Measurements from ENCODE around the gene VRK2. TPM values are rescaled to one million over a fixed set of nuclear protein-coding genes. Genes with fewer than 3 reads are reported as not detected.
"Not testable (repeated sequence)": the region's sequence is repeated elsewhere in the genome, so short reads cannot be mapped to it uniquely, and the experiment has no call there.

The VRK2 gene
- total RNA-seq, 2 experiments from 2014 or later = 17.7 to 18.3 TPM

DNA sequence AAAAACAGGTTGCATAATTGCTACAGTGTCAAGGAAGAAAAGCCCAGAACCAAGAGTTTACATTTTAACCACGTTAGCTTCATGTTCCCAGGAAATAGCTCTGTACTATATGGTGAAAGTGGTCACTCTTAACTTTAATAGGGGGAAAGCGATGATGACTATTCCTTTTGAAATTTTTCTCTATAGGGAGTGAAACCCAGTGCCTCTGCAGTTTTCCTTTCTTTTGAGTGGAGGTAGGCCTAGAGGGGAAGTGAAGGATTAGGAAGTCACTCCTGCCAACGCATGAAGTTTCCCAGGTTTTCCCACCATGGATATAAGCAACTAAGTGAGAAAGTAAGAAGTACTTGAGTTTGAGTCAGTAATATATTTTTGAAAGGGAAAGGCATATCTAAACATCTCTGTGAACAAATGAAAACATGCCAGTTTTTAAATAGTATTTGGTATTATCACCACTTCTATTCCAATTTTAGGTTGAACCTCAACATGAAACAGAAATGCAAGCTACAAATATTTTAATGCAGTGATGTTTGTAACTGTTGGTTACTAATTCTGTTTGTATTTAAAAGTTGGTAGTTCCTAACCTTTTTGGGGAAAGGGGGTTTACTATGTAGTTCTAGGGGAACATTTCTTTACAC, 91.9 kb downstream of the VRK2 start:
- CTCF ChIA-PET = no interaction called here
- POLR2A ChIA-PET = no interaction called here
- TF ChIP-seq, protein P1, sequence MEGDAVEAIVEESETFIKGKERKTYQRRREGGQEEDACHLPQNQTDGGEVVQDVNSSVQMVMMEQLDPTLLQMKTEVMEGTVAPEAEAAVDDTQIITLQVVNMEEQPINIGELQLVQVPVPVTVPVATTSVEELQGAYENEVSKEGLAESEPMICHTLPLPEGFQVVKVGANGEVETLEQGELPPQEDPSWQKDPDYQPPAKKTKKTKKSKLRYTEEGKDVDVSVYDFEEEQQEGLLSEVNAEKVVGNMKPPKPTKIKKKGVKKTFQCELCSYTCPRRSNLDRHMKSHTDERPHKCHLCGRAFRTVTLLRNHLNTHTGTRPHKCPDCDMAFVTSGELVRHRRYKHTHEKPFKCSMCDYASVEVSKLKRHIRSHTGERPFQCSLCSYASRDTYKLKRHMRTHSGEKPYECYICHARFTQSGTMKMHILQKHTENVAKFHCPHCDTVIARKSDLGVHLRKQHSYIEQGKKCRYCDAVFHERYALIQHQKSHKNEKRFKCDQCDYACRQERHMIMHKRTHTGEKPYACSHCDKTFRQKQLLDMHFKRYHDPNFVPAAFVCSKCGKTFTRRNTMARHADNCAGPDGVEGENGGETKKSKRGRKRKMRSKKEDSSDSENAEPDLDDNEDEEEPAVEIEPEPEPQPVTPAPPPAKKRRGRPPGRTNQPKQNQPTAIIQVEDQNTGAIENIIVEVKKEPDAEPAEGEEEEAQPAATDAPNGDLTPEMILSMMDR (IDR thresholded peaks at IDR 0.05) = no peak
- ATAC-seq = no peak
- H3K4me1 Mint-ChIP-seq (ENCODE audit: low read depth) = no peaks in the 10 kb centered on the region
- no peak overlapping the region for H3K4me3 Mint-ChIP-seq
- intact Hi-C loops (cut with micrococcal nuclease) = no loop called here
- H3K27ac Mint-ChIP-seq = no peak overlapping the region
- no peak for DNase-seq
- H3K36me3 Mint-ChIP-seq (ENCODE audit: low read depth) = peaks cover 12% of the 10 kb centered on the region
- peaks cover under 1% of the 10 kb centered on the region for H3K9me3 Mint-ChIP-seq
- H3K27me3 Mint-ChIP-seq = no peaks in the 10 kb centered on the region

DNA sequence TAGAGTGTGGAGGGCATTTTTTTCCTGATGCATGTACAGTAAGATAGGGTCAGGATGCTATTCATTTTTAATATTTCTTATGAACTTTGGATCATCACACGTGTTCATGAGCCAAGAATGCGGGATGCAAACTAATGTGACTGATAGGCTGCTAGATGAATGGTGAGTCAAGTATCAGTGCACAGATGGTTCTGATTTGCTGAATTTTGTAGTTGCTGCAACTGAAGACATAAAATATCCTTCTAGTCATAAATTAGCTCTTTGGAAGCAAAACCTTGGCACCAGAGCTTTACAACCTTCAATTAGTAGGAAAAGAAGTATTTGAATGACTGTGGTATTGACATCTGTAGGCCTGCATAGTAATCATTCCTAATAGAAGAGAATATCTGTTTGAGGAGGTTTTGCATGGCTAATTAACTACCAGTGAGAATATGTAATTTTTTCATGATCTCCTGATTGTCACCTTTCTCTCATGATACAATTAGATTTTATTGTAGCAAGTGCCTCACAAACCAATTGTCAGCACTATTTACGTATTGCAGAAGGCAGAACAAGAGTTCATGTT, 94.0 kb downstream of the VRK2 start:
- no peak overlapping the region for H3K27ac Mint-ChIP-seq
- no peak for ATAC-seq
- peaks cover 1% of the 10 kb centered on the region for H3K9me3 Mint-ChIP-seq
- H3K4me3 Mint-ChIP-seq = no peak overlapping the region
- ChIA-PET CTCF (no interaction called here), POLR2A (no interaction called here)
- intact Hi-C loops (cut with micrococcal nuclease) = no loop called here
- no peaks in the 10 kb centered on the region for H3K4me1 Mint-ChIP-seq (ENCODE audit: low read depth)
- no peaks in the 10 kb centered on the region for H3K27me3 Mint-ChIP-seq
- TF ChIP-seq, protein P1 (IDR thresholded peaks at IDR 0.05) = no peak
- no peak for DNase-seq
- peaks cover 20% of the 10 kb centered on the region for H3K36me3 Mint-ChIP-seq (ENCODE audit: low read depth)

DNA sequence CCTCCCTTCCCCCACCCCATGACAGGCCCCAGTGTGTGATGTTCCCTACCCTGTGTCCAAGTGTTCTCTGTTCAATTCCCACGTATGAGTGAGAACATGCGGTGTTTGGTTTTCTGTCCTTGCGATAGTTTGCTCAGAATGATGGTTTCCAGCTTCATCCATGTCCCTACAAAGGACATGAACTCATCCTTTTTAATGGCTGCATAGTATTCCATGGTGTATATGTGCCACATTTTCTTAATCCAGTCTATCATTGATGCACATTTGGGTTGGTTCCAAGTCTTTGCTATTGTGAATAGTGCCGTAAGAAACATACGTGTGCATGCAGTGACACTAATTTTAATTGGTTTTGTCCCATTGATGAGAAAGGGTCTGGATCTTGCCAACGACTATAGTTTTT, 99.2 kb downstream of the VRK2 start:
- H3K4me3 Mint-ChIP-seq; POLR2A ChIA-PET; ATAC-seq; H3K27me3 Mint-ChIP-seq; H3K27ac Mint-ChIP-seq; H3K9me3 Mint-ChIP-seq; intact Hi-C loops (cut with micrococcal nuclease); CTCF ChIA-PET; DNase-seq: not testable (repeated sequence)
- Mint-ChIP-seq H3K4me1 (ENCODE audit: low read depth) (peaks cover 12% of the 10 kb centered on the region), H3K36me3 (ENCODE audit: low read depth) (peaks cover 20% of the 10 kb centered on the region)

DNA sequence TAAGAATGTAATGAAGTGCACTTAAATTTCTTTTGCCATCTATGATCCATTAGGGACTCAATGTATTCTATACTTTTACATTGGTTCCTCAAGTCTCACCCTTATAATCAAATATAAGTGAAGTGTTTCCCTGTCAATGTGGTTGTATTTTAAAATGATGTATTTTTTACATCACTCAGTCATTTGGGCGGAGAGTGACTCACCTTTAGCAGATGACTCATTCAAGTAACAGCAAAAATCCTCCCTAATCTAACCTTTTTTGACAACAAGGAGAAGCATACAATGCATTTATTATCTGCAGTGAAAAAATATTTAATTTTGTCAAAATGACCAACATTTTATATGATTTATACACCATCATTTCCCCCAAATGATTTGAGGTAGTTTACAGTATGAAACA, 100.1 kb downstream of the VRK2 start:
- Mint-ChIP-seq H3K4me1 (ENCODE audit: low read depth) (peaks cover 12% of the 10 kb centered on the region), H3K36me3 (ENCODE audit: low read depth) (peaks cover 20% of the 10 kb centered on the region), H3K27ac (no peak overlapping the region), H3K27me3 (no peaks in the 10 kb centered on the region), H3K4me3 (no peak overlapping the region), H3K9me3 (peaks cover 1% of the 10 kb centered on the region)
- ChIA-PET POLR2A (no interaction called here), CTCF (no interaction called here)
- DNase-seq = peak; percentile 34
- peak; percentile 55 for ATAC-seq
- TF ChIP-seq, protein P1 (IDR thresholded peaks at IDR 0.05) = no peak
- intact Hi-C loops (cut with micrococcal nuclease) = no loop called here

DNA sequence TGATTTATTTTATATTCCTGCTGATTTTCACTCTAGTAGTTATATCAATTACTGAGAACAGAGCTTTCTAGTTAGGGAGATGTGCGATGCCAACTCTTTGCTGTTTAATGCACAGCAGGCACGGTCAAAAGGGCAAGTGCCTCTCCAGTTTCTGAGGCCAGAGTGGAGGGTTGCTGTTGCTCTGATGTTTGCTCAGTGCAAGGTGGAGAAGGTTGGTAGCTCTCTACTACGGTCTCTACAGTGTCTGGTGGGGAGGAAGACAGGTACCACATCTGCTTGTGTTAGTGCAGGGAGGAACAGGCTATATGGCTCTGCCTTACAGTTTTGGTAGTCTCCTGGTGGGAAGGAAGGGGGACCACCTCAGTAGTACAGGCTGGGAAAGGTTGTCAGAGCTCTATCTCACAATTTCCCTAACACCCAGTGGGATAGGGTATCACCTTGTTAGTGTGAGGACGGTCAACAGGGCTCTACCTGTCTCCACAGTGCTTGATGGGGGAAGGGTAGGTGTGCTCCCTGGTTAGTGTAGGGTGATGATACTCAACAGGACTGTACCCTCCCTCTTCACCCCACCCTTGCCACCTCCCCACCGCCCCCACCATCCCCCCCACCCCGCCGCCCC, 108.7 kb downstream of the VRK2 start:
- DNase-seq (no peak), ATAC-seq (no peak)
- Mint-ChIP-seq H3K9me3 (peaks cover 2% of the 10 kb centered on the region), H3K4me3 (no peak overlapping the region), H3K27me3 (no peaks in the 10 kb centered on the region), H3K27ac (no peak overlapping the region), H3K4me1 (ENCODE audit: low read depth) (no peaks in the 10 kb centered on the region), H3K36me3 (ENCODE audit: low read depth) (peaks cover 45% of the 10 kb centered on the region)
- ChIA-PET POLR2A (no interaction called here), CTCF (interaction anchor here (1.2 to 1.5 kb wide), 2 partner anchors 11 to 109 kb away, joined by 3 to 4 read pairs; partner anchors contain the start of gene VRK2)
- intact Hi-C loops (cut with micrococcal nuclease) = no loop called here
- TF ChIP-seq, protein P1 (IDR thresholded peaks at IDR 0.05) = no peak

All from activated CD8-positive, alpha-beta T cell treated with anti-CD3 and anti-CD28 coated beads for 36 hours (primary cell).